ENCODE data around the gene TRIM67. TPM values are rescaled to one million over a fixed set of nuclear protein-coding genes. Genes with fewer than 3 reads are reported as not detected.

TRIM67 gene
- total and polyA plus RNA-seq, 8 donors: 0.06 to 1.5 (median 0.77) TPM; not detected in 1

DNA sequence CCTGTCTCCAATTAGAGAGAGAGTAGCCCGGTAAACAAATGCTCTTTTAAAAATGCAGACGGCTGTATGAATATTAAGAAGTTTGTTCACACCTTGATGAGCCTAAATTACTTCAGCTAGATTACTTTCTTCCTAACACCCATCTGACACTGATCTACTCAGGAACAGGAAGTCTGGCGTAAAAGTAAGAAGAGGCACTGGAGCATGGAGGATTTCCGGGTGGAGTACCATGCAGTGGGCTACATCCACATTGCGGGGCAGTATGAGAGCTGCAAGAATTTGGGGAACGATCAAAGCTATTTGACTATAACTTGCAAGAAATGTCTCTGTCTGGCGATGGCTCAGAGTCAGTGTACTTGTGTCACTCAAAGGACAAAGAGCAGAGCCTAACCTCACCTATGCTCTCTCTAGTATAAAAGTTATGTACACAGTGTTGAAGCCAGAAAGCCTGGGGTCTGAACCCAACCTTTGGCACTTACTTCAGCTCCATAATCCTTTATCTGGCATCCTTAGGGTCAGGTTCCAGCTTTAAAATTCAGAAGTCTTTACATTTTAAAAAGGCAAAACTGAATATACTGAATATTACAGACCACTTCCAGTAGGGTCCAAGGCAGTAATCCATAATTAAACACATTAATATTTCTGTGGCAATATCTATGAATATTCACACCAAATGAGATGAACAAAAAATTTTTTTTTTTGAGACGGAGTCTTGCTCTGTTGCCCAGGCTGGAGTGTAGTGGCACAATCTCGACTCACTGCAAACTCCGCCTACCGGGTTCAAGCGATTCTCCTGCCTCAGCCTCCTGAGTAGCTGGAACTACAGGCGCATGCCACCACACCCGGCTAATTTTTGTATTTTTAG lies 71.2 kb downstream of the TRIM67 start:
- intact Hi-C loops (cut with DNase I): no loop called here
- DNase-seq (no peak), ATAC-seq (no peak)
- Histone ChIP-seq H3K9me3 (no peaks in the 10 kb centered on the region), H3K27ac (no peak overlapping the region), H3K4me3 (no peak overlapping the region), H3K4me1 (peaks cover 6 to 15% of the 10 kb centered on the region in 2 donors), H3K36me3 (peaks cover 0 to 36% of the 10 kb centered on the region in 2 donors), H3K27me3 (no peaks in the 10 kb centered on the region)
- TF ChIP-seq, protein P1, sequence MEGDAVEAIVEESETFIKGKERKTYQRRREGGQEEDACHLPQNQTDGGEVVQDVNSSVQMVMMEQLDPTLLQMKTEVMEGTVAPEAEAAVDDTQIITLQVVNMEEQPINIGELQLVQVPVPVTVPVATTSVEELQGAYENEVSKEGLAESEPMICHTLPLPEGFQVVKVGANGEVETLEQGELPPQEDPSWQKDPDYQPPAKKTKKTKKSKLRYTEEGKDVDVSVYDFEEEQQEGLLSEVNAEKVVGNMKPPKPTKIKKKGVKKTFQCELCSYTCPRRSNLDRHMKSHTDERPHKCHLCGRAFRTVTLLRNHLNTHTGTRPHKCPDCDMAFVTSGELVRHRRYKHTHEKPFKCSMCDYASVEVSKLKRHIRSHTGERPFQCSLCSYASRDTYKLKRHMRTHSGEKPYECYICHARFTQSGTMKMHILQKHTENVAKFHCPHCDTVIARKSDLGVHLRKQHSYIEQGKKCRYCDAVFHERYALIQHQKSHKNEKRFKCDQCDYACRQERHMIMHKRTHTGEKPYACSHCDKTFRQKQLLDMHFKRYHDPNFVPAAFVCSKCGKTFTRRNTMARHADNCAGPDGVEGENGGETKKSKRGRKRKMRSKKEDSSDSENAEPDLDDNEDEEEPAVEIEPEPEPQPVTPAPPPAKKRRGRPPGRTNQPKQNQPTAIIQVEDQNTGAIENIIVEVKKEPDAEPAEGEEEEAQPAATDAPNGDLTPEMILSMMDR (IDR thresholded peaks at IDR 0.05): no peak

DNA sequence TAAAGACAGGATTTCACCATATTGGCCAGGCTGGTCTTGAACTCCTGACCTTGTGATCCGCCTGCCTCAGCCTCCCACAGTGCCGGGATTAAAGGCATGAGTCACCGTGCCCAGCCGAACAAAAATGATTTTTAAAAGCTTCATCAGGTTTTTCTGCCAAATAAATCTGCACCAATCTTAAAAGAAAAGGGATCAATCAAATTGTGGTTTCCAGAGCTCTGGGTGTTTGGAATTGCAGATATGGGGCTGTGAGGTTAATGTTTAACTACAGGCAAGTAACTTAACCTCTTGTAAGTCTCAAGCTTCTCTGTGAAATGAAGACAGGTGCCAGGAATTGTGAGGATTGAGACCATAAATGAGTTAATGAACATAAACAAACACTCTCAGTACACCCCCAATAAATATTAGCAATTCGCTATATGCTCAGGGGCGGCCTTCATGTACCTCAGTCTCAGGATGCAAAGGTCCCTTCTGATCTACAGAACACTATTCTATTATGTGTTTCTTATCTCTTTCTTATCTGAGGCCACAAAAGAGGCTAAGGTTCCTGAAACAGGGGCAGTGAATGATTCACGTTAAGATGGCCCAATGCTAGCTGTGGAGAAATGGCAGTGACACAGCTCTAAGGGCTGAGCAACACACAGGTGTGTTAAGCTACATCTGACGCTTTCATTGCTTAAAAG lies 72.0 kb downstream of the TRIM67 start:
- Histone ChIP-seq H3K27me3 (no peaks in the 10 kb centered on the region), H3K36me3 (peaks cover 0 to 36% of the 10 kb centered on the region in 2 donors), H3K9me3 (no peaks in the 10 kb centered on the region), H3K4me1 (peaks cover 6 to 15% of the 10 kb centered on the region in 2 donors), H3K27ac (no peak overlapping the region), H3K4me3 (no peak overlapping the region)
- ATAC-seq: peak; percentile 81
- intact Hi-C loops (cut with DNase I): no loop called here
- TF ChIP-seq, protein P1 (IDR thresholded peaks at IDR 0.05): no peak
- peak in 2 of 4 donors; percentile 15 to 32 for DNase-seq

DNA sequence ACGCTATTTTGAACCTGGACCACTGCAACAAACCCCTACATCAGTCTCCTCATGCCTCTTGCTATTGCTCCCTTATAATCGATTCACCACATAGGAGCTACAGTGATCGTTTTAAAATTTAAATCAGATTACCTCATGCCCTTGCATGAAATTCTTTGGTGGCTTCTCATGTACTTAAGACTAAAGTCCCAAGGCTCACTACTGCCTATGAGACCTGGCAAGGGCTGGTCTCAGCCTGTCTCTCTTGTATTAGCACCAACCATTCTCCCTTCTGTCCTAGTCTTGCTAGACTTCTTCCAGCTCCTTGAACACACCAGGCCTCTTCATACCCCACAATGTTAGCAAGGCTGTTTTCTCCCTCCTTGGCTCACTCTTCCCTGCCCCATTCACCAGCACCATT lies 72.6 kb downstream of the TRIM67 start:
- H3K4me3 ChIP-seq: no peak overlapping the region
- no peak overlapping the region for H3K27ac ChIP-seq
- DNase-seq (no peak), ATAC-seq (peak; percentile 52)
- H3K4me1 ChIP-seq: peaks cover 6 to 16% of the 10 kb centered on the region in 2 donors
- TF ChIP-seq, protein P1 (IDR thresholded peaks at IDR 0.05): no peak
- intact Hi-C loops (cut with DNase I): no loop called here
- H3K9me3 ChIP-seq: no peaks in the 10 kb centered on the region
- H3K27me3 ChIP-seq: no peaks in the 10 kb centered on the region
- peaks cover 0 to 34% of the 10 kb centered on the region in 2 donors for H3K36me3 ChIP-seq

DNA sequence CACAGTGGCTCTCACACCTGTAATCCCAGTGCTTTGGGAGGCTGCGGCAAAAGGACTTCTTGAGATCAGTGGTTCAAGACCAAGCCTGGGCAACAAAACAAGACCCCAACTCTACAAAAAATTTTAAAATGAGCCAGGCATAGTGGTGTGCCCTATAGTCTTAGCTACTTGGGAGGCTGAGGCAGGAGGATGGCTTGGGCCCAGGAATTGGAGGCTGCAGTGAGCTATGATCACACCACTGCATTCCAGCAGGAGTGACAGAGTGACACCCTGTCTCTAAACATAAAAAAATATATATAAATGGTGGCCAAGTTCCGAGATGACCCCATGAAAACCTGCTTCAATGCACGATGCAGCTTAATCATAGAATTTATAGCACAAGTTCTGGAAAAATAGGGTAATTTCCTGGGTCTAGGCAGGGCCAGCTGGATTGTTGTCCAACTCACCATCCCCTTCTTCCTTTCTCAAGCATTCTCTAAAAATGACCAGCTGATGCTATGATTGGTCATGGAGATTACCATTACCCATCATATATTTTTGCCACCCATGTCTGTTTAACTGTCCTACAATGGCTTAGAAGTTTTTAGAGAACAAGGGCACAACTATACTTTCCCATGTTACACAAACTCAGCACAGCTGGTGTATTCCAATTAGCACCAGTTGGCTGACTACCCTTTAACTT lies 73.8 kb downstream of the TRIM67 start:
- H3K4me1 ChIP-seq: peaks cover 6 to 24% of the 10 kb centered on the region in 2 donors
- ATAC-seq (no peak), DNase-seq (no peak)
- TF ChIP-seq, protein P1 (IDR thresholded peaks at IDR 0.05): no peak
- no peaks in the 10 kb centered on the region for H3K27me3 ChIP-seq
- H3K4me3 ChIP-seq: no peak overlapping the region
- no peaks in the 10 kb centered on the region for H3K9me3 ChIP-seq
- intact Hi-C loops (cut with DNase I): no loop called here
- no peak overlapping the region for H3K27ac ChIP-seq
- peaks cover 0 to 29% of the 10 kb centered on the region in 2 donors for H3K36me3 ChIP-seq
